Measurements from ENCODE around the gene FAM13C. TPM values are rescaled to one million over a fixed set of nuclear protein-coding genes. Genes with fewer than 3 reads are reported as not detected.

FAM13C gene
- total RNA-seq, 1 donor from 2014 or later, result not detected

- no peak overlapping the region for H3K4me3 ChIP-seq (ENCODE audit: low read depth, low read length)
- no peak for DNase-seq (ENCODE audit: low read depth)
- TF ChIP-seq CTCF (conservative IDR thresholded peaks at IDR 0.05; ENCODE audit: low read depth, low read length), result no peak
Observed at GRCh38 chr10:59336632-59337031, 25.7 kb downstream of the FAM13C start.

GRCh38 chr10:59335497-59335896 lies 26.9 kb downstream of the FAM13C start:
- no peak overlapping the region for H3K4me3 ChIP-seq (ENCODE audit: low read depth, low read length)
- TF ChIP-seq CTCF (conservative IDR thresholded peaks at IDR 0.05; ENCODE audit: low read depth, low read length), result no peak

GRCh38 chr10:59333701-59334100 lies 28.6 kb downstream of the FAM13C start:
- no peak overlapping the region for H3K4me3 ChIP-seq (ENCODE audit: low read depth, low read length)
- no peak for DNase-seq (ENCODE audit: low read depth)
- no peak for TF ChIP-seq CTCF (conservative IDR thresholded peaks at IDR 0.05; ENCODE audit: low read depth, low read length)

More at GRCh38 chr10:59335497-59335896, 26.9 kb downstream of the FAM13C start:
- no peak for DNase-seq (ENCODE audit: low read depth)

- no peak for DNase-seq (ENCODE audit: low read depth)
- H3K4me3 ChIP-seq (ENCODE audit: low read depth, low read length), result no peak overlapping the region
- TF ChIP-seq CTCF (conservative IDR thresholded peaks at IDR 0.05; ENCODE audit: low read depth, low read length), result no peak
Observed at GRCh38 chr10:59332581-59332980, 29.8 kb downstream of the FAM13C start.

GRCh38 chr10:59331661-59332060 lies 30.7 kb downstream of the FAM13C start:
- no peak for TF ChIP-seq CTCF (conservative IDR thresholded peaks at IDR 0.05; ENCODE audit: low read depth, low read length)
- DNase-seq (ENCODE audit: low read depth), result no peak
- no peak overlapping the region for H3K4me3 ChIP-seq (ENCODE audit: low read depth, low read length)

- TF ChIP-seq CTCF (conservative IDR thresholded peaks at IDR 0.05; ENCODE audit: low read depth, low read length), result no peak
Observed at GRCh38 chr10:59325116-59325515, 37.2 kb downstream of the FAM13C start.

GRCh38 chr10:59324597-59324996 lies 37.8 kb downstream of the FAM13C start:
- no peak for DNase-seq (ENCODE audit: low read depth)
- H3K4me3 ChIP-seq (ENCODE audit: low read depth, low read length), result no peak overlapping the region
- no peak for TF ChIP-seq CTCF (conservative IDR thresholded peaks at IDR 0.05; ENCODE audit: low read depth, low read length)

More at GRCh38 chr10:59325116-59325515, 37.2 kb downstream of the FAM13C start:
- H3K4me3 ChIP-seq (ENCODE audit: low read depth, low read length), result no peak overlapping the region
- DNase-seq (ENCODE audit: low read depth), result no peak

All from epithelial cell of proximal tubule (primary cell).